ENCODE results near the gene ASAP3. TPM values are rescaled to one million over a fixed set of nuclear protein-coding genes. Genes with fewer than 3 reads are reported as not detected.

ASAP3 gene
- total and polyA plus RNA-seq, 2 experiments from 2014 or later: 28.0 to 98.2 TPM

DNA sequence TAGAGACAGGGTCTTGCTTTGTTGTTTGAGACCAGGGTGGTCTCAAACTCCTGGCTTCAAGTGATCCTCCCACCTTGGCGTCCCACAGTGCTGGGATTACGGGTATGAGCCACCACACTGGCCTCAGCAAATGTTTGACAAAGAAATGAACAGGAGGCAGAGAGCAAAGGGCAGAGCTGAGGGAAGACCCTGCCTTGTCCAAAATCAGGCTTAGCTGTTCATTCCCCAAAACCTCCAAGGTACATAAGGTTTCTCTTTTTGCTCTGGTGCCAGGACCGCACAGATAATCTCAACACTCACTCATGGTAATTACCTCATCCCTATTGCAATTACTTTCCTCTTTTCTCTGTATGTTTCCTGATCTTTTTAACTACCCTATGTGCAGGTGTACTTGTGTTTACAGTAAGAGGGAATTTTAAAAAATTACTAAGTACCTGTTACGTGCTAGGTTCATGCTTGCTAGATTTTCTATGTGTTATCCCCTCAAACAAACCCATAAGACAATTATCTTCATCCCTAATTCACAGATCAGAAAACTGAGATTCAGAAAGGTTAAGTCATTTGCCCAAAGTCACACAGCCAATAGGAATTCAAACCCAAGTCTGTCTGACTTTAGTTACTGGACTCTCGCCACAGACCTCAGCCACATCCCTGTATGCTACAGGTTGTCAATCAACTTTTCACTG is 11.5 kb downstream of the ASAP3 start (continued):
- TF ChIP-seq, protein P1, sequence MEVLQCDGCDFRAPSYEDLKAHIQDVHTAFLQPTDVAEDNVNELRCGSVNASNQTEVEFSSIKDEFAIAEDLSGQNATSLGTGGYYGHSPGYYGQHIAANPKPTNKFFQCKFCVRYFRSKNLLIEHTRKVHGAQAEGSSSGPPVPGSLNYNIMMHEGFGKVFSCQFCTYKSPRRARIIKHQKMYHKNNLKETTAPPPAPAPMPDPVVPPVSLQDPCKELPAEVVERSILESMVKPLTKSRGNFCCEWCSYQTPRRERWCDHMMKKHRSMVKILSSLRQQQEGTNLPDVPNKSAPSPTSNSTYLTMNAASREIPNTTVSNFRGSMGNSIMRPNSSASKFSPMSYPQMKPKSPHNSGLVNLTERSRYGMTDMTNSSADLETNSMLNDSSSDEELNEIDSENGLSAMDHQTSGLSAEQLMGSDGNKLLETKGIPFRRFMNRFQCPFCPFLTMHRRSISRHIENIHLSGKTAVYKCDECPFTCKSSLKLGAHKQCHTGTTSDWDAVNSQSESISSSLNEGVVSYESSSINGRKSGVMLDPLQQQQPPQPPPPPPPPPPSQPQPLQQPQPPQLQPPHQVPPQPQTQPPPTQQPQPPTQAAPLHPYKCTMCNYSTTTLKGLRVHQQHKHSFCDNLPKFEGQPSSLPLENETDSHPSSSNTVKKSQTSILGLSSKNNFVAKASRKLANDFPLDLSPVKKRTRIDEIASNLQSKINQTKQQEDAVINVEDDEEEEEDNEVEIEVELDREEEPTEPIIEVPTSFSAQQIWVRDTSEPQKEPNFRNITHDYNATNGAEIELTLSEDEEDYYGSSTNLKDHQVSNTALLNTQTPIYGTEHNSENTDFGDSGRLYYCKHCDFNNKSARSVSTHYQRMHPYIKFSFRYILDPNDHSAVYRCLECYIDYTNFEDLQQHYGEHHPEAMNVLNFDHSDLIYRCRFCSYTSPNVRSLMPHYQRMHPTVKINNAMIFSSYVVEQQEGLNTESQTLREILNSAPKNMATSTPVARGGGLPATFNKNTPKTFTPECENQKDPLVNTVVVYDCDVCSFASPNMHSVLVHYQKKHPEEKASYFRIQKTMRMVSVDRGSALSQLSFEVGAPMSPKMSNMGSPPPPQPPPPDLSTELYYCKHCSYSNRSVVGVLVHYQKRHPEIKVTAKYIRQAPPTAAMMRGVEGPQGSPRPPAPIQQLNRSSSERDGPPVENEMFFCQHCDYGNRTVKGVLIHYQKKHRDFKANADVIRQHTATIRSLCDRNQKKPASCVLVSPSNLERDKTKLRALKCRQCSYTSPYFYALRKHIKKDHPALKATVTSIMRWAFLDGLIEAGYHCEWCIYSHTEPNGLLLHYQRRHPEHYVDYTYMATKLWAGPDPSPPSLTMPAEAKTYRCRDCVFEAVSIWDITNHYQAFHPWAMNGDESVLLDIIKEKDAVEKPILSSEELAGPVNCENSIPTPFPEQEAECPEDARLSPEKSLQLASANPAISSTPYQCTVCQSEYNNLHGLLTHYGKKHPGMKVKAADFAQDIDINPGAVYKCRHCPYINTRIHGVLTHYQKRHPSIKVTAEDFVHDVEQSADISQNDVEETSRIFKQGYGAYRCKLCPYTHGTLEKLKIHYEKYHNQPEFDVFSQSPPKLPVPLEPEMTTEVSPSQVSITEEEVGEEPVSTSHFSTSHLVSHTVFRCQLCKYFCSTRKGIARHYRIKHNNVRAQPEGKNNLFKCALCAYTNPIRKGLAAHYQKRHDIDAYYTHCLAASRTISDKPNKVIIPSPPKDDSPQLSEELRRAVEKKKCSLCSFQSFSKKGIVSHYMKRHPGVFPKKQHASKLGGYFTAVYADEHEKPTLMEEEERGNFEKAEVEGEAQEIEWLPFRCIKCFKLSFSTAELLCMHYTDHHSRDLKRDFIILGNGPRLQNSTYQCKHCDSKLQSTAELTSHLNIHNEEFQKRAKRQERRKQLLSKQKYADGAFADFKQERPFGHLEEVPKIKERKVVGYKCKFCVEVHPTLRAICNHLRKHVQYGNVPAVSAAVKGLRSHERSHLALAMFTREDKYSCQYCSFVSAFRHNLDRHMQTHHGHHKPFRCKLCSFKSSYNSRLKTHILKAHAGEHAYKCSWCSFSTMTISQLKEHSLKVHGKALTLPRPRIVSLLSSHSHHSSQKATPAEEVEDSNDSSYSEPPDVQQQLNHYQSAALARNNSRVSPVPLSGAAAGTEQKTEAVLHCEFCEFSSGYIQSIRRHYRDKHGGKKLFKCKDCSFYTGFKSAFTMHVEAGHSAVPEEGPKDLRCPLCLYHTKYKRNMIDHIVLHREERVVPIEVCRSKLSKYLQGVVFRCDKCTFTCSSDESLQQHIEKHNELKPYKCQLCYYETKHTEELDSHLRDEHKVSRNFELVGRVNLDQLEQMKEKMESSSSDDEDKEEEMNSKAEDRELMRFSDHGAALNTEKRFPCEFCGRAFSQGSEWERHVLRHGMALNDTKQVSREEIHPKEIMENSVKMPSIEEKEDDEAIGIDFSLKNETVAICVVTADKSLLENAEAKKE (CRISPR knock-in tag; IDR thresholded peaks at IDR 0.05): no peak
- TF ChIP-seq JUNB (IDR thresholded peaks at IDR 0.05; ENCODE audit: unreplicated experiment): no peak
- no peak for TF ChIP-seq ETS1 (IDR thresholded peaks at IDR 0.05)

DNA sequence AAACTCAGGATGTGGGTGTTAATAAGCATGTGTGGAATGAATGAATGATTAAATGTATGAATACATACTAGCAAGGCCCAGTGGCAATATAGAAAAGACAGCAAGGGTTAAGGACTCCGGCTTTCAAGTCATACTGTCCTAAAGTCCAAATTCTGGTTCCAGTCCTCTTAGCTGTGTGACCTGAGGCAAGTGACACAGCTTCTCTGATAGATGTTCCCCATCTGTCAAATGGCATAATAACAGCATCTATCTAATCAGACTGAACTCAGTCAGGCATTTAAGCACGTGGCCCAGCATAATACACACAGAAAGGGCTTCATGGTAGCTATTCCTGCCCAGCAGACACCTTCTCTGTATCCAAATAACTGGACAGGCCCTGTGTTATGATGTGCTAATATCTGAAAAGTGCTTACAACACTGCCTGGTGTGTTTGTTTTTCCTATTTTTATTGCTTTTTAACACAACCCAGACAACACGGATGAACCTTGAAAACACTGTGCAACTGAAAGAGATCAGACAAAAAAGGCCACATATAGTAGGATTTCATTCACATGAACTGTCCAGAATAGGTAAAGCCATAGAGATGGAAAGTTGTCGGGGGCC is 12.4 kb downstream of the ASAP3 start:
- Mint-ChIP-seq H3K36me3 (ENCODE audit: low read depth) (no peaks in the 10 kb centered on the region), H3K9me3 (no peaks in the 10 kb centered on the region), H3K4me3 (no peak overlapping the region), H3K4me1 (peaks cover 11% of the 10 kb centered on the region), H3K27ac (no peak overlapping the region), H3K27me3 (ENCODE audit: insufficient read depth, low read depth, poor library complexity) (no peaks in the 10 kb centered on the region)
- ATAC-seq (no peak), DNase-seq (ENCODE audit: low spot score) (no peak)
- H3K9me2 ChIP-seq (ENCODE audit: insufficient read depth): no peaks in the 10 kb centered on the region
- H3K4me1 ChIP-seq (ENCODE audit: insufficient read depth): peaks cover 8% of the 10 kb centered on the region
- no peaks in the 10 kb centered on the region for H3K36me3 ChIP-seq (ENCODE audit: insufficient read depth)
- no peaks in the 10 kb centered on the region for H3F3A ChIP-seq (replicated peaks; ENCODE audit: low read depth)
- no peak overlapping the region for H2AFZ ChIP-seq
- no peak overlapping the region for H3K27ac ChIP-seq (ENCODE audit: low read depth)
- peaks cover 67% of the 10 kb centered on the region for H3K79me2 ChIP-seq (replicated peaks; ENCODE audit: insufficient read depth)
- no peaks in the 10 kb centered on the region for H3K27me3 ChIP-seq (ENCODE audit: insufficient read depth)
- H3K4me3 ChIP-seq: no peak overlapping the region
- peaks cover 64% of the 10 kb centered on the region for H4K20me1 ChIP-seq (replicated peaks; ENCODE audit: insufficient read depth)
- H3K4me2 ChIP-seq: no peak overlapping the region
- no peak for TF ChIP-seq ZNF331 (CRISPR knock-in tag; IDR thresholded peaks at IDR 0.05; ENCODE audit: low read depth)
- no peak for TF ChIP-seq REST (IDR thresholded peaks at IDR 0.05; ENCODE audit: unreplicated experiment)
- TF ChIP-seq EZH2 (IDR thresholded peaks at IDR 0.05; ENCODE audit: low read depth, unreplicated experiment): no peak
- no peak for TF ChIP-seq NANOG (IDR thresholded peaks at IDR 0.05; ENCODE audit: borderline replicate concordance)
- no peak for TF ChIP-seq ETS1 (IDR thresholded peaks at IDR 0.05)
- no peak for TF ChIP-seq EZH2phosphoT487 (IDR thresholded peaks at IDR 0.05; ENCODE audit: unreplicated experiment)
- TF ChIP-seq, protein P2, sequence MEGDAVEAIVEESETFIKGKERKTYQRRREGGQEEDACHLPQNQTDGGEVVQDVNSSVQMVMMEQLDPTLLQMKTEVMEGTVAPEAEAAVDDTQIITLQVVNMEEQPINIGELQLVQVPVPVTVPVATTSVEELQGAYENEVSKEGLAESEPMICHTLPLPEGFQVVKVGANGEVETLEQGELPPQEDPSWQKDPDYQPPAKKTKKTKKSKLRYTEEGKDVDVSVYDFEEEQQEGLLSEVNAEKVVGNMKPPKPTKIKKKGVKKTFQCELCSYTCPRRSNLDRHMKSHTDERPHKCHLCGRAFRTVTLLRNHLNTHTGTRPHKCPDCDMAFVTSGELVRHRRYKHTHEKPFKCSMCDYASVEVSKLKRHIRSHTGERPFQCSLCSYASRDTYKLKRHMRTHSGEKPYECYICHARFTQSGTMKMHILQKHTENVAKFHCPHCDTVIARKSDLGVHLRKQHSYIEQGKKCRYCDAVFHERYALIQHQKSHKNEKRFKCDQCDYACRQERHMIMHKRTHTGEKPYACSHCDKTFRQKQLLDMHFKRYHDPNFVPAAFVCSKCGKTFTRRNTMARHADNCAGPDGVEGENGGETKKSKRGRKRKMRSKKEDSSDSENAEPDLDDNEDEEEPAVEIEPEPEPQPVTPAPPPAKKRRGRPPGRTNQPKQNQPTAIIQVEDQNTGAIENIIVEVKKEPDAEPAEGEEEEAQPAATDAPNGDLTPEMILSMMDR (conservative IDR thresholded peaks at IDR 0.05; ENCODE audit: low read depth in 2 of 2): no peak
